Vagina (tissue), 2 donors: Measurements from ENCODE around the gene MAPK14.

Source experiments
- CTCF ChIP-seq, 3 experiments: fragments of 450-650 bp in 2 of 3; fragments of 200-600 bp in 1 of 3; sonication (generic) in 1 of 3; IDR thresholded peaks; one replicate each; pipeline ENCODE4 v1.5.1; 2017 to 2019; ENCODE audit warnings: antibody characterized with exemption in 3 of 3, mild to moderate bottlenecking in 2 of 3, moderate library complexity in 2 of 3
- POLR2A ChIP-seq, 2 donors: fragments of 450-650 bp; IDR thresholded peaks; one replicate each; pipeline ENCODE4 v1.6.1; 2017; ENCODE audit warnings: antibody characterized with exemption in 2 of 2, mild to moderate bottlenecking in 2 of 2, moderate library complexity in 2 of 2

- TF ChIP-seq POLR2A (IDR thresholded peaks at IDR 0.05): no peak
- no peak for TF ChIP-seq CTCF (IDR thresholded peaks at IDR 0.05)
Measured at GRCh38 chr6:36094238-36094637, 66.6 kb downstream of the MAPK14 start.
